Gastrocnemius medialis (tissue), 4 donors: ENCODE measurements around the gene CORO6. TPM values are rescaled to one million over a fixed set of nuclear protein-coding genes. Genes with fewer than 3 reads are reported as not detected.

Source experiments
- ATAC-seq, 2 donors: fragments of 150-250 bp; one replicate each; pipeline ENCODE4 v1.9.1; 2016
- DNase-seq, 2 donors: peaks; one replicate each; pipeline ENCODE4 v3.0.0-alpha.2; 2019
- H3K27ac ChIP-seq, 4 donors: fragments of 200-600 bp; sonication (generic); 1 replicate in 1 of 4; 2 replicates in 3 of 4; pipeline ENCODE4 v1.5.1; 2016 to 2018; ENCODE audit warnings: mild to moderate bottlenecking in 2 of 4, moderate library complexity in 1 of 4
- H3K27me3 ChIP-seq, 3 donors: fragments of 200-600 bp; sonication (generic) in 2 of 3; 1 replicate in 1 of 3; 2 replicates in 2 of 3; pipeline versions ENCODE4 v1.5.1 to v1.6.0; 2016 to 2019; ENCODE audit warnings: mild to moderate bottlenecking in 1 of 3, moderate library complexity in 1 of 3
- H3K36me3 ChIP-seq, 2 donors: fragments of 200-600 bp; sonication (generic) in 1 of 2; one replicate each; pipeline ENCODE4 v1.5.1; 2017 to 2018
- H3K4me1 ChIP-seq, 2 donors: fragments of 200-600 bp; sonication (generic) in 1 of 2; one replicate each; pipeline ENCODE4 v1.5.1; 2016 to 2017; ENCODE audit warnings: mild to moderate bottlenecking in 2 of 2
- H3K4me3 ChIP-seq, 4 donors: fragments of 200-600 bp; sonication (generic) in 3 of 4; 1 replicate in 1 of 4; 2 replicates in 3 of 4; pipeline ENCODE4 v1.5.1; 2016 to 2019; ENCODE audit warnings: mild to moderate bottlenecking in 2 of 4
- H3K9me3 ChIP-seq, 3 donors: fragments of 200-600 bp; sonication (generic) in 2 of 3; 1 replicate in 1 of 3; 2 replicates in 2 of 3; pipeline ENCODE4 v1.5.1; 2016 to 2019
- CTCF ChIP-seq, 5 experiments: fragments of 450-650 bp in 3 of 5; fragments of 200-600 bp in 2 of 5; sonication (generic) in 2 of 5; IDR thresholded peaks in 4 of 5; conservative IDR thresholded peaks in 1 of 5; 1 replicate in 4 of 5; 2 replicates in 1 of 5; pipeline ENCODE4 v1.5.1; 2016 to 2019; ENCODE audit warnings: antibody characterized with exemption in 5 of 5, mild to moderate bottlenecking in 3 of 5, moderate library complexity in 3 of 5
- POLR2A ChIP-seq, 2 donors: fragments of 450-650 bp; IDR thresholded peaks; one replicate each; pipeline ENCODE4 v1.6.1; 2017; ENCODE audit warnings: antibody characterized with exemption in 2 of 2, mild to moderate bottlenecking in 2 of 2, moderate library complexity in 2 of 2
- in situ Hi-C, 4 donors: fragments of 200-750 bp; cut with MboI; loops; one replicate each; pipeline versions ENCODE4 v1.15.0 to v1.8.0; 2017; ENCODE audit warnings: low sequenced_read_pairs in 4 of 4
- intact Hi-C: fragments of 100-400 bp; cut with DNase I; formaldehyde crosslinking; loops from one replicate; pipeline ENCODE4 v1.15.1; 2023; ENCODE audit warnings: low total_unique reads
- total RNA-seq, 4 donors: library from RNA; depleted of rRNA; stranded (reverse); fragments of >200 nt; gene quantifications; one replicate each; pipeline versions ENCODE4 v1.1.0 to v1.2.3, GENCODE V29; 2016

The CORO6 gene
- total RNA-seq, 4 donors from 2014 or later: 409 to 694 (median 563) TPM

GRCh38 chr17:29597361-29598172 lies 25.1 kb downstream of the CORO6 start:
- DNase-seq (no peak), ATAC-seq (no peak)
- intact Hi-C loops (no loop called here), in situ Hi-C loops (loop anchor here in 1 of 4 donors (25.0 kb wide), 1 partner anchor 340 kb away; the partner anchor contains the start of genes EFCAB5 and SSH2)
- H3K27ac ChIP-seq: no peak overlapping the region
- H3K4me3 ChIP-seq: no peak overlapping the region
- no peaks in the 10 kb centered on the region for H3K36me3 ChIP-seq
- no peaks in the 10 kb centered on the region for H3K9me3 ChIP-seq
- TF ChIP-seq CTCF (IDR thresholded peaks at IDR 0.05 in 4 of 5, conservative IDR thresholded peaks at IDR 0.05 in 1 of 5) (no peak), POLR2A (IDR thresholded peaks at IDR 0.05) (no peak)
- no peaks in the 10 kb centered on the region for H3K27me3 ChIP-seq
- H3K4me1 ChIP-seq: peaks cover 8 to 12% of the 10 kb centered on the region in 2 donors

GRCh38 chr17:29596811-29597210 lies 25.9 kb downstream of the CORO6 start:
- no peak for ATAC-seq
- no peak overlapping the region for H3K27ac ChIP-seq

GRCh38 chr17:29595943-29596774 lies 26.6 kb downstream of the CORO6 start:
- intact Hi-C loops: no loop called here

More at GRCh38 chr17:29596811-29597210, 25.9 kb downstream of the CORO6 start:
- H3K36me3 ChIP-seq: no peaks in the 10 kb centered on the region
- TF ChIP-seq POLR2A (IDR thresholded peaks at IDR 0.05) (no peak), CTCF (IDR thresholded peaks at IDR 0.05 in 4 of 5, conservative IDR thresholded peaks at IDR 0.05 in 1 of 5) (no peak)
- DNase-seq: no peak
- in situ Hi-C loops: loop anchor here in 1 of 4 donors (25.0 kb wide), 1 partner anchor 340 kb away; the partner anchor contains the start of genes EFCAB5 and SSH2
- no peaks in the 10 kb centered on the region for H3K9me3 ChIP-seq
- H3K27me3 ChIP-seq: no peaks in the 10 kb centered on the region
- H3K4me1 ChIP-seq: peaks cover 16 to 20% of the 10 kb centered on the region in 2 donors
- intact Hi-C loops: no loop called here
- H3K4me3 ChIP-seq: no peak overlapping the region

More at GRCh38 chr17:29595943-29596774, 26.6 kb downstream of the CORO6 start:
- in situ Hi-C loops: loop anchor here in 1 of 4 donors (25.0 kb wide), 1 partner anchor 341 kb away; the partner anchor contains the start of genes EFCAB5 and SSH2
- H3K4me1 ChIP-seq: peaks cover 22 to 26% of the 10 kb centered on the region in 2 donors
- DNase-seq: no peak
- no peaks in the 10 kb centered on the region for H3K27me3 ChIP-seq
- TF ChIP-seq CTCF (IDR thresholded peaks at IDR 0.05 in 4 of 5, conservative IDR thresholded peaks at IDR 0.05 in 1 of 5): no peak
- TF ChIP-seq POLR2A (IDR thresholded peaks at IDR 0.05): no peak
- no peak for ATAC-seq
- H3K9me3 ChIP-seq: no peaks in the 10 kb centered on the region
- no peak overlapping the region for H3K27ac ChIP-seq
- H3K36me3 ChIP-seq: no peaks in the 10 kb centered on the region
- H3K4me3 ChIP-seq: no peak overlapping the region
